ENCODE results near the gene TBC1D13. TPM values are rescaled to one million over a fixed set of nuclear protein-coding genes. Genes with fewer than 3 reads are reported as not detected.

The TBC1D13 gene
- total and polyA plus RNA-seq, 10 of the 15 experiments (the other 5 are each of a cell fraction or from before 2014, with no cell fraction given), result 3.0 to 23.1 (median 16.5) TPM

DNA sequence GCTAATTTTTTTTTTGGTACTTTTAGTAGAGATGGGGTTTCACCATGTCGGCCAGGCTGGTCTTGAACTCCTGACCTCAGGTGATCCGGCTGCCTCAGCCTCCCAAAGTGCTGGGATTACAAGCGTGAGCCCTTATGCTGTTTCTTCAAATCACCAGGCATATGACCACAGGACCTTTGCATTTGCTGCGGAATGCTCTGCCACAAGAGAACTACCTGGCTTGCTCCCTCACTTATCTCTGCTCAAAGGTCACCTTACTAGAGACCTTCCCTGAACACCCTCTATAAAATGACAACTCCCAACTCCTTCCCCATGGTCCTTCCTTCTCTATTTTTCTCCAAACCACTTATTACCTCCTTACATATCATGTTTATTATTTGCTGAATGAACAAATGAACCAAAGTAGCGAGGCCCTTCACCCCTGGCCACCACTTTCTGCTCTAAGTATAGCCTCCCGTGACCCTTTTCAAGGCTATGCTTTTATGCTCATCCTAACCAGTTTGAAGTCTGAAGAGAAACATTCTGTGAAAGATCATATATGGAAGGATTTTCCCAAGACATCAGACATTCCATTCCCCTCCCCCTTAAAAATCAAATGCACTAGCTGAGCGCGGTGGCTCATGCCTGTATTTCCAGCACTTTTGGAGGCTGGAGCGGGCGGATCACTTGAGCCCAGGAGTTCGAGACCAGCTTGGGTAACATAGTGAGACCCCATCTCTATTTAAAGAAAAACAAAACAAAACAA lies 16.6 kb upstream of the TBC1D13 start:
- Histone ChIP-seq H3K9me3 (replicated peaks; ENCODE audit: control insufficient read depth, insufficient read depth, low read length) (no peaks in the 10 kb centered on the region), H3K36me3 (ENCODE audit: control insufficient read depth in 2 of 2, insufficient read depth in 2 of 2, low read length in 1 of 2) (no peaks in the 10 kb centered on the region), H3K9ac (ENCODE audit: control insufficient read depth, insufficient read depth, low read length) (peak overlapping the region; percentile 96; the same call in 1 of the 2 replicates), H4K20me1 (ENCODE audit: control insufficient read depth, insufficient read depth) (no peaks in the 10 kb centered on the region), H3K4me2 (ENCODE audit: control insufficient read depth, insufficient read depth) (peak overlapping the region; percentile 83), H3K27ac (ENCODE audit: control insufficient read depth, insufficient read depth) (no peak overlapping the region), H3K79me2 (ENCODE audit: control insufficient read depth, insufficient read depth, low read length) (peaks cover 4% of the 10 kb centered on the region), H3K27me3 (replicated peaks in 1 of 2; ENCODE audit: control insufficient read depth in 2 of 2, insufficient read depth in 2 of 2, low read length in 1 of 2) (no peaks in the 10 kb centered on the region), H3K4me3 (peak overlapping the region; percentile 81), H3K4me1 (ENCODE audit: control insufficient read depth, insufficient read depth, low read length) (no peaks in the 10 kb centered on the region), H2AFZ (ENCODE audit: control insufficient read depth, low read depth, low read length) (no peak overlapping the region)
- POLR2A ChIA-PET, result interaction anchor here (1.3 to 2.4 kb wide), 2 partner anchors 18 to 86 kb away, joined by 6 to 12 read pairs; no protein-coding TSS in a partner anchor
- RAD21 ChIA-PET (ENCODE audit: unreplicated experiment), result interaction anchor here (0.9 to 1.7 kb wide), 6 partner anchors 9 to 127 kb away, joined by 3 to 5 read pairs (median 4); partner anchors contain the start of genes ENDOG and ZDHHC12
- TSS peak; percentile 63 for BruUV-seq (replicated peaks)
- TF ChIP-seq IKZF1 (conservative IDR thresholded peaks at IDR 0.05) (no peak), GABPA (IDR thresholded peaks at IDR 0.05; ENCODE audit: low read depth) (no peak), TARDBP (IDR thresholded peaks at IDR 0.05; ENCODE audit: borderline replicate concordance) (no peak), STAT3 (IDR thresholded peaks at IDR 0.05; ENCODE audit: low read depth, low read length) (no peak), STAT1 (conservative IDR thresholded peaks at IDR 0.05) (no peak), ELK1 (IDR thresholded peaks at IDR 0.05; ENCODE audit: low read depth, low read length) (no peak)
- TF ChIP-seq, protein P1, sequence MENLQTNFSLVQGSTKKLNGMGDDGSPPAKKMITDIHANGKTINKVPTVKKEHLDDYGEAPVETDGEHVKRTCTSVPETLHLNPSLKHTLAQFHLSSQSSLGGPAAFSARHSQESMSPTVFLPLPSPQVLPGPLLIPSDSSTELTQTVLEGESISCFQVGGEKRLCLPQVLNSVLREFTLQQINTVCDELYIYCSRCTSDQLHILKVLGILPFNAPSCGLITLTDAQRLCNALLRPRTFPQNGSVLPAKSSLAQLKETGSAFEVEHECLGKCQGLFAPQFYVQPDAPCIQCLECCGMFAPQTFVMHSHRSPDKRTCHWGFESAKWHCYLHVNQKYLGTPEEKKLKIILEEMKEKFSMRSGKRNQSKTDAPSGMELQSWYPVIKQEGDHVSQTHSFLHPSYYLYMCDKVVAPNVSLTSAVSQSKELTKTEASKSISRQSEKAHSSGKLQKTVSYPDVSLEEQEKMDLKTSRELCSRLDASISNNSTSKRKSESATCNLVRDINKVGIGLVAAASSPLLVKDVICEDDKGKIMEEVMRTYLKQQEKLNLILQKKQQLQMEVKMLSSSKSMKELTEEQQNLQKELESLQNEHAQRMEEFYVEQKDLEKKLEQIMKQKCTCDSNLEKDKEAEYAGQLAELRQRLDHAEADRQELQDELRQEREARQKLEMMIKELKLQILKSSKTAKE (IDR thresholded peaks at IDR 0.05; ENCODE audit: low read depth, poor library complexity, severe bottlenecking), result no peak
- TF ChIP-seq, protein P2, sequence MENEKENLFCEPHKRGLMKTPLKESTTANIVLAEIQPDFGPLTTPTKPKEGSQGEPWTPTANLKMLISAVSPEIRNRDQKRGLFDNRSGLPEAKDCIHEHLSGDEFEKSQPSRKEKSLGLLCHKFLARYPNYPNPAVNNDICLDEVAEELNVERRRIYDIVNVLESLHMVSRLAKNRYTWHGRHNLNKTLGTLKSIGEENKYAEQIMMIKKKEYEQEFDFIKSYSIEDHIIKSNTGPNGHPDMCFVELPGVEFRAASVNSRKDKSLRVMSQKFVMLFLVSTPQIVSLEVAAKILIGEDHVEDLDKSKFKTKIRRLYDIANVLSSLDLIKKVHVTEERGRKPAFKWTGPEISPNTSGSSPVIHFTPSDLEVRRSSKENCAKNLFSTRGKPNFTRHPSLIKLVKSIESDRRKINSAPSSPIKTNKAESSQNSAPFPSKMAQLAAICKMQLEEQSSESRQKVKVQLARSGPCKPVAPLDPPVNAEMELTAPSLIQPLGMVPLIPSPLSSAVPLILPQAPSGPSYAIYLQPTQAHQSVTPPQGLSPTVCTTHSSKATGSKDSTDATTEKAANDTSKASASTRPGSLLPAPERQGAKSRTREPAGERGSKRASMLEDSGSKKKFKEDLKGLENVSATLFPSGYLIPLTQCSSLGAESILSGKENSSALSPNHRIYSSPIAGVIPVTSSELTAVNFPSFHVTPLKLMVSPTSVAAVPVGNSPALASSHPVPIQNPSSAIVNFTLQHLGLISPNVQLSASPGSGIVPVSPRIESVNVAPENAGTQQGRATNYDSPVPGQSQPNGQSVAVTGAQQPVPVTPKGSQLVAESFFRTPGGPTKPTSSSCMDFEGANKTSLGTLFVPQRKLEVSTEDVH (IDR thresholded peaks at IDR 0.05; ENCODE audit: low read depth, partially characterized antibody), result no peak
- TF ChIP-seq, protein P3, sequence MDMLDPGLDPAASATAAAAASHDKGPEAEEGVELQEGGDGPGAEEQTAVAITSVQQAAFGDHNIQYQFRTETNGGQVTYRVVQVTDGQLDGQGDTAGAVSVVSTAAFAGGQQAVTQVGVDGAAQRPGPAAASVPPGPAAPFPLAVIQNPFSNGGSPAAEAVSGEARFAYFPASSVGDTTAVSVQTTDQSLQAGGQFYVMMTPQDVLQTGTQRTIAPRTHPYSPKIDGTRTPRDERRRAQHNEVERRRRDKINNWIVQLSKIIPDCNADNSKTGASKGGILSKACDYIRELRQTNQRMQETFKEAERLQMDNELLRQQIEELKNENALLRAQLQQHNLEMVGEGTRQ (IDR thresholded peaks at IDR 0.05; ENCODE audit: borderline replicate concordance, low read depth, low read length), result no peak
- TF ChIP-seq, protein P4, sequence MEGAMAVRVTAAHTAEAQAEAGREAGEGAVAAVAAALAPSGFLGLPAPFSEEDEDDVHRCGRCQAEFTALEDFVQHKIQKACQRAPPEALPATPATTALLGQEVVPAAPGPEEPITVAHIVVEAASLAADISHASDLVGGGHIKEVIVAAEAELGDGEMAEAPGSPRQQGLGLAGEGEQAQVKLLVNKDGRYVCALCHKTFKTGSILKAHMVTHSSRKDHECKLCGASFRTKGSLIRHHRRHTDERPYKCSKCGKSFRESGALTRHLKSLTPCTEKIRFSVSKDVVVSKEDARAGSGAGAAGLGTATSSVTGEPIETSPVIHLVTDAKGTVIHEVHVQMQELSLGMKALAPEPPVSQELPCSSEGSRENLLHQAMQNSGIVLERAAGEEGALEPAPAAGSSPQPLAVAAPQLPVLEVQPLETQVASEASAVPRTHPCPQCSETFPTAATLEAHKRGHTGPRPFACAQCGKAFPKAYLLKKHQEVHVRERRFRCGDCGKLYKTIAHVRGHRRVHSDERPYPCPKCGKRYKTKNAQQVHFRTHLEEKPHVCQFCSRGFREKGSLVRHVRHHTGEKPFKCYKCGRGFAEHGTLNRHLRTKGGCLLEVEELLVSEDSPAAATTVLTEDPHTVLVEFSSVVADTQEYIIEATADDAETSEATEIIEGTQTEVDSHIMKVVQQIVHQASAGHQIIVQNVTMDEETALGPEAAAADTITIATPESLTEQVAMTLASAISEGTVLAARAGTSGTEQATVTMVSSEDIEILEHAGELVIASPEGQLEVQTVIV (IDR thresholded peaks at IDR 0.05; ENCODE audit: borderline replicate concordance, partially characterized antibody), result no peak
- WGBS (ENCODE audit: insufficient coverage, insufficient replicate concordance, low lambda C conversion rate, missing lambda C conversion rate), result 83% methylated on average over 11 of the region's 11 CpGs
- CTCF ChIA-PET, result interaction anchor here (0.9 to 3.5 kb wide), 3 partner anchors 18 to 73 kb away, joined by 4 to 14 read pairs (median 5); partner anchors contain the start of gene ENDOG
- FAIRE-seq, result peak; percentile 57
- in situ Hi-C loops (cut with MboI) (no loop called here), intact Hi-C loops (cut with micrococcal nuclease; ENCODE audit: unreplicated experiment) (loop anchor here (10.0 kb wide), 1 partner anchor 116 kb away; the partner anchor contains the start of gene DYNC2I2)
- SMC1A ChIA-PET (ENCODE audit: uncharacterized antibody, unreplicated experiment), result interaction anchor here (0.6 to 2.9 kb wide), 7 partner anchors 9 to 124 kb away, joined by 3 to 18 read pairs (median 3); partner anchors contain the start of gene ZDHHC12
- no peak for DNase-seq (ENCODE audit: low read depth, low spot score)
- no peak for ATAC-seq
